ENCODE data around the gene MTHFR. TPM values are rescaled to one million over a fixed set of nuclear protein-coding genes. Genes with fewer than 3 reads are reported as not detected.

The MTHFR gene
- total RNA-seq, 4 donors from 2014 or later, result 25.9 to 41.8 (median 33.0) TPM

- H3K4me3 ChIP-seq (ENCODE audit: low read depth, poor library complexity, severe bottlenecking), result no peak overlapping the region
- WGBS, 2 donors, result 61 to 67% methylated on average over 9 of the region's 9 CpGs
- intact Hi-C loops (cut with DNase I; ENCODE audit: low total_unique reads), result loop anchor here (10.0 kb wide), 1 partner anchor 46 kb away; no protein-coding TSS in a partner anchor
- no peak for DNase-seq (ENCODE audit: low spot score in 2 of 2)
- TF ChIP-seq POLR2A (IDR thresholded peaks at IDR 0.05), result no peak
- TF ChIP-seq CTCF (IDR thresholded peaks at IDR 0.05), result no peak
Observed at GRCh38 chr1:11848373-11848700, 42.6 kb upstream of the MTHFR start.

GRCh38 chr1:11847667-11848372 is 42.1 kb upstream of the MTHFR start, which contains the start of gene NPPA:
Gene NPPA, minus strand, starts transcription at chr1:11847783. Its CDS starts 99 bp downstream, at chr1:11847684.
- 63 to 66% methylated on average over 18 of the region's 18 CpGs for WGBS, 2 donors
- intact Hi-C loops (cut with DNase I; ENCODE audit: low total_unique reads), result loop anchor here (10.0 kb wide), 1 partner anchor 47 kb away; no protein-coding TSS in a partner anchor
- DNase-seq (ENCODE audit: low spot score in 2 of 2), result no peak
- TF ChIP-seq POLR2A (IDR thresholded peaks at IDR 0.05) (no peak), CTCF (IDR thresholded peaks at IDR 0.05) (no peak)
- H3K4me3 ChIP-seq (ENCODE audit: low read depth, poor library complexity, severe bottlenecking), result no peak within 1 kb of the TSS

GRCh38 chr1:11845641-11846335 is 40.0 kb upstream of the MTHFR start:
- WGBS, 2 donors, result 48 to 57% methylated on average over 5 of the region's 5 CpGs
- TF ChIP-seq POLR2A (IDR thresholded peaks at IDR 0.05), result no peak
- TF ChIP-seq CTCF (IDR thresholded peaks at IDR 0.05), result no peak
- intact Hi-C loops (cut with DNase I; ENCODE audit: low total_unique reads), result loop anchor here (10.0 kb wide), 1 partner anchor 49 kb away; no protein-coding TSS in a partner anchor
- DNase-seq (ENCODE audit: low spot score in 2 of 2), result no peak
- H3K4me3 ChIP-seq (ENCODE audit: low read depth, poor library complexity, severe bottlenecking), result no peak overlapping the region

- 73 to 76% methylated on average over 19 of the region's 19 CpGs for WGBS, 2 donors
- peak in 1 of 2 donors; percentile 30 for DNase-seq (ENCODE audit: low spot score in 2 of 2)
- TF ChIP-seq CTCF (IDR thresholded peaks at IDR 0.05) (no peak), POLR2A (IDR thresholded peaks at IDR 0.05) (no peak)
- no peak overlapping the region for H3K4me3 ChIP-seq (ENCODE audit: low read depth, poor library complexity, severe bottlenecking)
- intact Hi-C loops (cut with DNase I; ENCODE audit: low total_unique reads), result loop anchor here (5.0 to 10.0 kb wide), 3 partner anchors 52 to 295 kb away; no protein-coding TSS in a partner anchor
Observed at GRCh38 chr1:11842154-11843041, 36.6 kb upstream of the MTHFR start.
